HepG2 (cell line): ENCODE data around the gene MALRD1.

Source experiments
- EP300 ChIP-seq, 3 experiments: sonication (generic) in 1 of 3; formaldehyde crosslinking in 1 of 3; IDR thresholded peaks; 2 replicates each; pipeline versions ENCODE4 v1.5.1 to v1.6.1; 2011 to 2020; ENCODE audit warnings: low read depth in 2 of 3, low read length in 2 of 3, borderline replicate concordance in 1 of 3, improper control_type of control experiment in 1 of 3, mild to moderate bottlenecking in 1 of 3, missing genetic modification reagents in 1 of 3, moderate library complexity in 1 of 3
- KLF13 ChIP-seq: sonication (generic); formaldehyde crosslinking; IDR thresholded peaks from 2 replicates; pipeline ENCODE4 v1.4.0; 2020; ENCODE audit warnings: mild to moderate bottlenecking, missing genetic modification reagents
- KLF16 ChIP-seq, 2 experiments: sonication (generic) in 1 of 2; formaldehyde crosslinking in 1 of 2; IDR thresholded peaks; 2 replicates each; pipeline versions ENCODE4 v1.6.1 to v1.8.0; 2016 to 2023; ENCODE audit warnings: missing genetic modification reagents in 2 of 2, missing compliant biosample characterization in 1 of 2
- MYC ChIP-seq: sonication (generic); formaldehyde crosslinking; IDR thresholded peaks from 2 replicates; pipeline ENCODE4 v1.9.0; 2021; ENCODE audit warnings: missing genetic modification reagents, borderline replicate concordance
- NCOA2 ChIP-seq: sonication (generic); formaldehyde crosslinking; IDR thresholded peaks from 2 replicates; pipeline ENCODE4 v1.8.0; 2022; ENCODE audit warnings: inconsistent platforms
- NFE2L2 ChIP-seq: fragments of 150-350 bp; IDR thresholded peaks from 2 replicates; pipeline ENCODE4 v1.6.1; 2014; ENCODE audit warnings: low read length
- POLR2A ChIP-seq, 2 experiments: IDR thresholded peaks; 2 replicates each; pipeline ENCODE4 v1.6.1; 2011; ENCODE audit warnings: low read depth in 2 of 2, low read length in 2 of 2, mild to moderate bottlenecking in 1 of 2, moderate library complexity in 1 of 2; ENCODE audit not compliant: insufficient read depth in 1 of 2
- POLR2AphosphoS5 ChIP-seq: IDR thresholded peaks from 2 replicates; pipeline ENCODE4 v1.6.1; 2012; ENCODE audit warnings: low read depth, low read length
- SALL2 ChIP-seq: sonication (generic); formaldehyde crosslinking; IDR thresholded peaks from 2 replicates; pipeline ENCODE4 v1.8.1; 2023; ENCODE audit warnings: mild to moderate bottlenecking, missing genetic modification reagents, inconsistent platforms
- ZNF207 ChIP-seq: fragments of 450-650 bp; IDR thresholded peaks from 2 replicates; pipeline ENCODE4 v1.6.1; 2016; ENCODE audit warnings: antibody characterized with exemption, borderline replicate concordance
- TF ChIP-seq, protein P1 (sequence below): sonication (generic); formaldehyde crosslinking; IDR thresholded peaks from 2 replicates; pipeline ENCODE4 v1.5.0; 2020; ENCODE audit warnings: mild to moderate bottlenecking, missing genetic modification reagents, moderate library complexity
- TF ChIP-seq, protein P2 (sequence below), 2 experiments: sonication (generic) in 1 of 2; formaldehyde crosslinking in 1 of 2; IDR thresholded peaks; 2 replicates each; pipeline versions ENCODE4 v1.5.1 to v1.6.1; 2011 to 2020; ENCODE audit warnings: borderline replicate concordance in 1 of 2, low read depth in 1 of 2, low read length in 1 of 2, mild to moderate bottlenecking in 1 of 2, missing genetic modification reagents in 1 of 2, moderate library complexity in 1 of 2
- TF ChIP-seq, protein P3 (sequence below): sonication (generic); formaldehyde crosslinking; IDR thresholded peaks from 2 replicates; pipeline ENCODE4 v1.5.1; 2020; ENCODE audit warnings: mild to moderate bottlenecking, missing genetic modification reagents, moderate library complexity
- TF ChIP-seq, protein P4 (sequence below): sonication (generic); formaldehyde crosslinking; conservative IDR thresholded peaks from 2 replicates; pipeline ENCODE4 v1.4.0; 2020; ENCODE audit warnings: missing genetic modification reagents

DNA sequence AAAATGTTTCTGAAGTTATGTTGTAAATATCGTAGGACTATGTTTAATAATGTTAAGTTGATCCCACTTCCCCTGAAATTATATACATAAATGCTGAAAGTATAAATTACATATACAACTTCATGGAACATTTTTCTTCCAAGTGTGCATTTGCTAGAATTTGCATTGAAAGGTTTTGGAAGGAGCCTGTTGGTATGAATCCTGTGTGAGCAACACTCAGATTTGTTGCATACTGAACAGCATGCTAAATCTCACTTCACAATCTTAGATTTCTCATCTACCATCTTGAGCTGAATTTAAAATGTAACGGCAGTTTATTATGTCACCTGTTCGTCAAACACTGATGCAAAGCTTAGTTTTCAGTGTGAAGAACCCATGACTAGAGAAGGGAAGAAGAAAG is 172.6 kb downstream of the MALRD1 start:
- TF ChIP-seq NCOA2 (no peak), KLF16 (CRISPR knock-in tag; IDR thresholded peaks at IDR 0.05) (no peak), POLR2AphosphoS5 (no peak), EP300 (IDR thresholded peaks at IDR 0.05; ENCODE audit: low read depth in 2 of 2, low read length in 2 of 2) (no peak), EP300 (CRISPR knock-in tag; IDR thresholded peaks at IDR 0.05; ENCODE audit: borderline replicate concordance) (no peak), ZNF207 (no peak), NFE2L2 (no peak), POLR2A (IDR thresholded peaks at IDR 0.05; ENCODE audit: insufficient read depth in 1 of 2, low read depth in 2 of 2, low read length in 2 of 2) (no peak), SALL2 (CRISPR knock-in tag) (no peak), KLF13 (CRISPR knock-in tag) (no peak), MYC (CRISPR knock-in tag) (no peak)
- TF ChIP-seq, protein P1, sequence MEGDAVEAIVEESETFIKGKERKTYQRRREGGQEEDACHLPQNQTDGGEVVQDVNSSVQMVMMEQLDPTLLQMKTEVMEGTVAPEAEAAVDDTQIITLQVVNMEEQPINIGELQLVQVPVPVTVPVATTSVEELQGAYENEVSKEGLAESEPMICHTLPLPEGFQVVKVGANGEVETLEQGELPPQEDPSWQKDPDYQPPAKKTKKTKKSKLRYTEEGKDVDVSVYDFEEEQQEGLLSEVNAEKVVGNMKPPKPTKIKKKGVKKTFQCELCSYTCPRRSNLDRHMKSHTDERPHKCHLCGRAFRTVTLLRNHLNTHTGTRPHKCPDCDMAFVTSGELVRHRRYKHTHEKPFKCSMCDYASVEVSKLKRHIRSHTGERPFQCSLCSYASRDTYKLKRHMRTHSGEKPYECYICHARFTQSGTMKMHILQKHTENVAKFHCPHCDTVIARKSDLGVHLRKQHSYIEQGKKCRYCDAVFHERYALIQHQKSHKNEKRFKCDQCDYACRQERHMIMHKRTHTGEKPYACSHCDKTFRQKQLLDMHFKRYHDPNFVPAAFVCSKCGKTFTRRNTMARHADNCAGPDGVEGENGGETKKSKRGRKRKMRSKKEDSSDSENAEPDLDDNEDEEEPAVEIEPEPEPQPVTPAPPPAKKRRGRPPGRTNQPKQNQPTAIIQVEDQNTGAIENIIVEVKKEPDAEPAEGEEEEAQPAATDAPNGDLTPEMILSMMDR (CRISPR knock-in tag) = no peak
- TF ChIP-seq, protein P2, sequence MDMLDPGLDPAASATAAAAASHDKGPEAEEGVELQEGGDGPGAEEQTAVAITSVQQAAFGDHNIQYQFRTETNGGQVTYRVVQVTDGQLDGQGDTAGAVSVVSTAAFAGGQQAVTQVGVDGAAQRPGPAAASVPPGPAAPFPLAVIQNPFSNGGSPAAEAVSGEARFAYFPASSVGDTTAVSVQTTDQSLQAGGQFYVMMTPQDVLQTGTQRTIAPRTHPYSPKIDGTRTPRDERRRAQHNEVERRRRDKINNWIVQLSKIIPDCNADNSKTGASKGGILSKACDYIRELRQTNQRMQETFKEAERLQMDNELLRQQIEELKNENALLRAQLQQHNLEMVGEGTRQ (IDR thresholded peaks at IDR 0.05; ENCODE audit: low read depth, low read length) = no peak
- TF ChIP-seq, protein P2 (CRISPR knock-in tag; IDR thresholded peaks at IDR 0.05; ENCODE audit: borderline replicate concordance) = no peak
- TF ChIP-seq, protein P3, sequence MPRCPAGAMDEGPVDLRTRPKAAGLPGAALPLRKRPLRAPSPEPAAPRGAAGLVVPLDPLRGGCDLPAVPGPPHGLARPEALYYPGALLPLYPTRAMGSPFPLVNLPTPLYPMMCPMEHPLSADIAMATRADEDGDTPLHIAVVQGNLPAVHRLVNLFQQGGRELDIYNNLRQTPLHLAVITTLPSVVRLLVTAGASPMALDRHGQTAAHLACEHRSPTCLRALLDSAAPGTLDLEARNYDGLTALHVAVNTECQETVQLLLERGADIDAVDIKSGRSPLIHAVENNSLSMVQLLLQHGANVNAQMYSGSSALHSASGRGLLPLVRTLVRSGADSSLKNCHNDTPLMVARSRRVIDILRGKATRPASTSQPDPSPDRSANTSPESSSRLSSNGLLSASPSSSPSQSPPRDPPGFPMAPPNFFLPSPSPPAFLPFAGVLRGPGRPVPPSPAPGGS = no peak
- TF ChIP-seq, protein P4, sequence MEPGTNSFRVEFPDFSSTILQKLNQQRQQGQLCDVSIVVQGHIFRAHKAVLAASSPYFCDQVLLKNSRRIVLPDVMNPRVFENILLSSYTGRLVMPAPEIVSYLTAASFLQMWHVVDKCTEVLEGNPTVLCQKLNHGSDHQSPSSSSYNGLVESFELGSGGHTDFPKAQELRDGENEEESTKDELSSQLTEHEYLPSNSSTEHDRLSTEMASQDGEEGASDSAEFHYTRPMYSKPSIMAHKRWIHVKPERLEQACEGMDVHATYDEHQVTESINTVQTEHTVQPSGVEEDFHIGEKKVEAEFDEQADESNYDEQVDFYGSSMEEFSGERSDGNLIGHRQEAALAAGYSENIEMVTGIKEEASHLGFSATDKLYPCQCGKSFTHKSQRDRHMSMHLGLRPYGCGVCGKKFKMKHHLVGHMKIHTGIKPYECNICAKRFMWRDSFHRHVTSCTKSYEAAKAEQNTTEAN = no peak
